Epithelial cell of esophagus (primary cell): Measurements from ENCODE around the gene RPS15.

Source experiments
- DNase-seq: peaks from one replicate; pipeline ENCODE4 v3.0.0; 2010; ENCODE audit warnings: low read depth
- H3K4me3 ChIP-seq: 2 replicates; pipeline ENCODE4 v1.5.1; 2011; ENCODE audit warnings: mild to moderate bottlenecking, low read length, control low read depth
- CTCF ChIP-seq: IDR thresholded peaks from 2 replicates; pipeline ENCODE4 v1.5.1; 2011; ENCODE audit warnings: low read depth, mild to moderate bottlenecking, low read length, control low read depth, inconsistent platforms; ENCODE audit not compliant: insufficient read depth; ENCODE audit errors: missing control alignments

RPS15 gene

GRCh38 chr19:1450735-1451731, 12.8 kb downstream of the RPS15 start:
- H3K4me3 ChIP-seq: no peak overlapping the region
- DNase-seq: no peak
- no peak for TF ChIP-seq CTCF

GRCh38 chr19:1451916-1452801, 14.0 kb downstream of the RPS15 start:
- no peak for TF ChIP-seq CTCF
- H3K4me3 ChIP-seq: no peak overlapping the region
- no peak for DNase-seq

GRCh38 chr19:1452802-1453524, 14.8 kb downstream of the RPS15 start:
- no peak for TF ChIP-seq CTCF
- no peak for DNase-seq
- H3K4me3 ChIP-seq: no peak overlapping the region

GRCh38 chr19:1453525-1454364, 15.5 kb downstream of the RPS15 start:
- peak; percentile 70 for DNase-seq
- no peak overlapping the region for H3K4me3 ChIP-seq
- TF ChIP-seq CTCF: no peak

- peak; percentile 87 for DNase-seq
- no peak for TF ChIP-seq CTCF
- H3K4me3 ChIP-seq: no peak overlapping the region
Measured at GRCh38 chr19:1455002-1455335, 16.8 kb downstream of the RPS15 start.

- no peak overlapping the region for H3K4me3 ChIP-seq
- DNase-seq: peak; percentile 89
Measured at GRCh38 chr19:1455336-1456120, 17.3 kb downstream of the RPS15 start.

More at GRCh38 chr19:1455336-1456120, 17.3 kb downstream of the RPS15 start:
- TF ChIP-seq CTCF: no peak
